ENCODE data around the gene PCGF6.

The PCGF6 gene

DNA sequence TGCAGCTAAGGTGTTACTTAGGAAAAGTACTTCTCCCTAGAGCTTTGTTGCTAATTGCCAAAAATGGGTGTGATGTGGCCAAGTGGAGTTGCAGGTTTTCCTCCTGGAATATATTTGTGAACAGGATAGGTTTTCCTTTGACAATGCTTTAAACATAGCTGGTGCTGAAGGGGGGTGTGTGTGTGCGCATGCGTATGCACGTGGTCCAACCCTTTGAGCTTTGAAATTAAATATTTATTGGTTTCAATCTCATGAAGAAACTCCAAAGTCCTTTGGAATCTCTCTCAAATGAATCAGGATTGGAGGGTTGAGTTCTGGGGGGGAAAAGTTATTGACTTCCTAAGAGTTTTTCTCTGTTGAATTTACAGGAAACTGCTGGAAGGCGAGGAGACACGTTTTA, 62.9 kb downstream of the PCGF6 start:
- H3K9ac ChIP-seq (ENCODE audit: low read length): no peak overlapping the region
- no peaks in the 10 kb centered on the region for H3K36me3 ChIP-seq (ENCODE audit: low read length)
- H3K79me2 ChIP-seq (ENCODE audit: insufficient read depth, low read length): no peaks in the 10 kb centered on the region
- H3F3A ChIP-seq (ENCODE audit: insufficient read depth): no peaks in the 10 kb centered on the region
- H3K9me3 ChIP-seq (ENCODE audit: insufficient read depth, low read length): no peaks in the 10 kb centered on the region
- H3K27me3 ChIP-seq (ENCODE audit: low read length): no peaks in the 10 kb centered on the region
- no peak overlapping the region for H3K27ac ChIP-seq (ENCODE audit: low read depth, low read length)
- H3K9me2 ChIP-seq (replicated peaks; ENCODE audit: insufficient read depth, low read length): no peaks in the 10 kb centered on the region
- H4K20me1 ChIP-seq (ENCODE audit: low read depth, low read length): no peaks in the 10 kb centered on the region
- no peak for TF ChIP-seq EZH2phosphoT487 (conservative IDR thresholded peaks at IDR 0.05; ENCODE audit: low read length)
- TF ChIP-seq, protein P1, sequence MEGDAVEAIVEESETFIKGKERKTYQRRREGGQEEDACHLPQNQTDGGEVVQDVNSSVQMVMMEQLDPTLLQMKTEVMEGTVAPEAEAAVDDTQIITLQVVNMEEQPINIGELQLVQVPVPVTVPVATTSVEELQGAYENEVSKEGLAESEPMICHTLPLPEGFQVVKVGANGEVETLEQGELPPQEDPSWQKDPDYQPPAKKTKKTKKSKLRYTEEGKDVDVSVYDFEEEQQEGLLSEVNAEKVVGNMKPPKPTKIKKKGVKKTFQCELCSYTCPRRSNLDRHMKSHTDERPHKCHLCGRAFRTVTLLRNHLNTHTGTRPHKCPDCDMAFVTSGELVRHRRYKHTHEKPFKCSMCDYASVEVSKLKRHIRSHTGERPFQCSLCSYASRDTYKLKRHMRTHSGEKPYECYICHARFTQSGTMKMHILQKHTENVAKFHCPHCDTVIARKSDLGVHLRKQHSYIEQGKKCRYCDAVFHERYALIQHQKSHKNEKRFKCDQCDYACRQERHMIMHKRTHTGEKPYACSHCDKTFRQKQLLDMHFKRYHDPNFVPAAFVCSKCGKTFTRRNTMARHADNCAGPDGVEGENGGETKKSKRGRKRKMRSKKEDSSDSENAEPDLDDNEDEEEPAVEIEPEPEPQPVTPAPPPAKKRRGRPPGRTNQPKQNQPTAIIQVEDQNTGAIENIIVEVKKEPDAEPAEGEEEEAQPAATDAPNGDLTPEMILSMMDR (IDR thresholded peaks at IDR 0.05; ENCODE audit: insufficient read depth, low read length, poor library complexity, severe bottlenecking): no peak
- H2AFZ ChIP-seq (ENCODE audit: low read depth, low read length, severe bottlenecking): no peak overlapping the region
- H3K4me2 ChIP-seq (ENCODE audit: low read depth, low read length, poor library complexity, severe bottlenecking): no peak overlapping the region
- H3K4me3 ChIP-seq (ENCODE audit: insufficient read depth, low read length, poor library complexity, severe bottlenecking): no peak overlapping the region

DNA sequence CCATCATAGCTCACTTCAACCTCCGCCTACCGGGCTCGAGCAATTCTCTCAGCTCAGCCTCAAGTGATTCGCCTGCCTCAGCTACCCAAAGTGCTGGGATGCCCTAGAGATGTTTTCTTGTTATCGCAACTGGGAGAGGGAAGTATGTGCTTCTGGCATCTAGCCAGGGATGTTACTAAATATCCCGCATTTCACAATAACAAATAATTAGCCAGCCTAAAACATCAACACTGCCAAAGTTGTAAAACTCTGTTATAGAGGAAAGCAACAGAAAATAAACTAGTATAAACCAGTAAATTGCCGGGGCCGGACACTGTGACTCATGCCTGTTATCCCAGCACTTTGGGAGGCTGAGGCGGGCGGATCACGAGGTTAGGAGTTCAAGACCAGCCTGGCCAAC, 66.8 kb downstream of the PCGF6 start:
- no peak overlapping the region for H3K27ac ChIP-seq (ENCODE audit: low read depth, low read length)
- H2AFZ ChIP-seq (ENCODE audit: low read depth, low read length, severe bottlenecking): no peak overlapping the region
- no peak for TF ChIP-seq EZH2phosphoT487 (conservative IDR thresholded peaks at IDR 0.05; ENCODE audit: low read length)
- TF ChIP-seq, protein P1 (IDR thresholded peaks at IDR 0.05; ENCODE audit: insufficient read depth, low read length, poor library complexity, severe bottlenecking): no peak
- H3K79me2 ChIP-seq (ENCODE audit: insufficient read depth, low read length): no peaks in the 10 kb centered on the region
- H3K4me2 ChIP-seq (ENCODE audit: low read depth, low read length, poor library complexity, severe bottlenecking): no peak overlapping the region
- no peaks in the 10 kb centered on the region for H3K36me3 ChIP-seq (ENCODE audit: low read length)
- no peaks in the 10 kb centered on the region for H4K20me1 ChIP-seq (ENCODE audit: low read depth, low read length)
- H3K4me3 ChIP-seq (ENCODE audit: insufficient read depth, low read length, poor library complexity, severe bottlenecking): no peak overlapping the region
- no peak overlapping the region for H3K9ac ChIP-seq (ENCODE audit: low read length)
- no peaks in the 10 kb centered on the region for H3K9me2 ChIP-seq (replicated peaks; ENCODE audit: insufficient read depth, low read length)
- no peaks in the 10 kb centered on the region for H3K9me3 ChIP-seq (ENCODE audit: insufficient read depth, low read length)
- H3F3A ChIP-seq (ENCODE audit: insufficient read depth): no peaks in the 10 kb centered on the region
- H3K27me3 ChIP-seq (ENCODE audit: low read length): no peaks in the 10 kb centered on the region

DNA sequence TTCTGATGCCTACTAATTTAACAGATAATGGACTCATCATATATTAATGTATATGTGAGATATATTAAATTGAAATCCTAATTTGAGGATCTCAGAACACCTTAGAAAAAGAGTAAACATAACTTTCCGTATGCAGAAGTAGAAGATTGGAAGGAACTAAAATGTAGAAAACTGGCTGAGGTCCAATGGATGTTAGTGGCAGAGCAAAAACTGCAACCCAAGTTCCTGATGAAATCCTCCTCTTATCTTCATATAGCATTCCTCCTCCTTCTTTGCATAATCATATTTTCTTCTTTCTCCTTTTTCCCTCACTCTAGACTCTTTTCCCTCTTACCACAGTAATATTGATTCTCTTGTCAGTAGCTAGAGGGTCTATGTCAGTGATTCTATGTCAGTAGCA, 68.0 kb downstream of the PCGF6 start:
- Histone ChIP-seq H2AFZ (ENCODE audit: low read depth, low read length, severe bottlenecking) (no peak overlapping the region), H3K4me2 (ENCODE audit: low read depth, low read length, poor library complexity, severe bottlenecking) (no peak overlapping the region), H3K4me3 (ENCODE audit: insufficient read depth, low read length, poor library complexity, severe bottlenecking) (no peak overlapping the region), H3K9me2 (replicated peaks; ENCODE audit: insufficient read depth, low read length) (no peaks in the 10 kb centered on the region), H4K20me1 (ENCODE audit: low read depth, low read length) (no peaks in the 10 kb centered on the region), H3K79me2 (ENCODE audit: insufficient read depth, low read length) (no peaks in the 10 kb centered on the region), H3K36me3 (ENCODE audit: low read length) (no peaks in the 10 kb centered on the region), H3F3A (ENCODE audit: insufficient read depth) (no peaks in the 10 kb centered on the region), H3K27ac (ENCODE audit: low read depth, low read length) (no peak overlapping the region), H3K9ac (ENCODE audit: low read length) (no peak overlapping the region), H3K27me3 (ENCODE audit: low read length) (no peaks in the 10 kb centered on the region), H3K9me3 (ENCODE audit: insufficient read depth, low read length) (no peaks in the 10 kb centered on the region)
- TF ChIP-seq, protein P1 (IDR thresholded peaks at IDR 0.05; ENCODE audit: insufficient read depth, low read length, poor library complexity, severe bottlenecking): no peak
- no peak for TF ChIP-seq EZH2phosphoT487 (conservative IDR thresholded peaks at IDR 0.05; ENCODE audit: low read length)

All from SU-DHL-6 (cell line).